Fibroblast of skin of right quadriceps (primary cell): ENCODE results near the gene DSCAM.

Source experiments
- DNase-seq: peaks from one replicate; pipeline ENCODE4 v3.0.0-alpha.2; 2013

DSCAM gene

DNA sequence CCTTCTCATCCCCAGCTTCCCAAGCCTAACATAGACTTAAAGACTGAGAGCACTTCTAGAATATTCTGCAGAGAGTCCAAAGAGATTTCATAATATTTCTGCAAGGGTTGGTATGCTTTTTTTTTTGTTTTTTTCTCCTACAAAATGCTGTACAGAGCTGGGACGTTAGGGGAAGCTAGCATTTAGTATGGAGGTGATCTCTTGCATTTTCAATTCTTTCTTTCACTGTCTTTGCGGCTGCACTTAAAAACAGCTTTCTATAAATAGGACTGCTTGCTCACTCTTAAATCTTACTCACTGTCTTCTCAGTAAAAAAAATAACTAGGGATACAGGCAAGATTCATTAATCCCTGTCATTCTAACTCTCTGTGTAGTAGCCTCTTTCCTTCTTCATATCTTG lies 7.4 kb downstream of the DSCAM start:
- peak; percentile 38 for DNase-seq

DNA sequence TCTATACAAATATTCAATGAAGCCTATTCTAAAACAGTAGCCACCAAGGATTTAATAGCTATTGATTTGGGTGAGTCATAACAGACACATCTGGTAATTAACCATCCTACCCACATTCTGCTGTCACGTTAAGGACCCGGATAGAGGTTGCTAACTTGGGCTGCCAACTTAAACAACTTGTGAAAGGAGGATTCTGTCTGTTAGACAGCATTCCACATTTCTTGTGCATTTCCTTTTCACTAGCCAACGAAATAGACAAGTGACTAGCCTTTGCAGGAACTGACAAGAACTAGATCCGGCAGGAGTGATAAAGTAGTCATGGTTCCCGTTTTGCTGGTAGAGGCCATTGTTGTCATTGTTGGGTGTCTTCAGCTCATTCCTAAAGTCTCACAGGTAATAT lies 9.5 kb downstream of the DSCAM start:
- DNase-seq: peak; percentile 73

DNA sequence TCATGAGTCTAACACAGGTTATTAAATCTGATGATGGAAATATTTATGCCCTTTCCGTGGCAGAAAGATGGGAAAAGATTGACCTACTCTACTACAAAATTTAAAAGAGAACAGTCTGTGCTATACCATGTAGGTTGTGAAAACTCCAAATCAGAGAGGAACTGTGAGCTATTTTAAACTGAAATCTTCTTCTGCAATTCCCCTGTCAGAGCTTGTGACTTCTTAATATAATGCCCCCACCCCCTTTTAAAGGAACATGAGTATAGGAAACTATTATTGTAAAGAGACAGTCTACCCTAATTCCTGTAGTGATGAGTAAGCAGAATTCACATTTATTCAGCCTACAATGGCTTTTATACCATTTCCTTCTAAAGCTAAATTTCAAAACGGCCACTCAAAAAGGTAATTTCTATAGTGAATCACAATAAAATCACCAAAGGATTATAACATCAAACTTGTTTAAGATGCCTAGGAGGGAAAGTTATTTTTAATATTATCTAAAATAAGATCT lies 11.7 kb downstream of the DSCAM start:
- no peak for DNase-seq

DNA sequence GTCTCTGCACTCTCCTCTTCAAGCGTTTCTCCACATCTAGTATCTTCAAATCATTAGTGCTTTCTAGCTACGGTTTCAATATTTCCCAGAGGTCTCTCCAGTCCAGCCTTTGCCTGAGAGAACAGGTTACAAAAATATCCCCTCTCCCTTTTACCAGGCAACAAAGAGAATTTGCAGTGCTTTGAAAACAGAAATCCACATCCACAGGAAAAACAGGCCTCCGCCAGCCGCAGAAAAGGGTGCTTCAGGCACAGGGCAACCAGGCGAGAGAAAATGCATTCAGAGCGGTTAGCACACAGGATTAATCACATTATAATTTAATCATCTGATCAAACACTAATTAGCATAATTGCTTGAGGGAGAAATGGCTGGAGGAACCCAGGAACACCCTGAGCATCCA lies 13.8 kb downstream of the DSCAM start:
- DNase-seq: no peak

DNA sequence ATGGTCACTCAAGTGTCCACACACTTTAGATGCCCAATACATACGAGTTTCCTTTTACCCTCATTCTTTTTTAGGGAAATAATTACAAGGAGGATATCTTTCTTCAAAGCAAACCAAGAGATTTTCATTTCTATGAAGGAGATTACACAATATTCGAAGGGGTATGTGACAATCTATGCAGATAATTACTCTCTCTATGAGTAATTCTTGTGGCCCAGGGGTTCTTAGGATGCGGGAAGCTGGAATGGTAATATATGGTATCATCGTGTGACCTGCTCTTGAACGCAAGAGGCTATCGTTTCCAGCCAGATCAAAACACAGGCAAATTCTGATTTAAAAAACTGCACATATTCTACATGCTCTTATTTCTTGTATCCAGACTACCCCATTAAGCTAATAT lies 14.6 kb downstream of the DSCAM start:
- DNase-seq: no peak

DNA sequence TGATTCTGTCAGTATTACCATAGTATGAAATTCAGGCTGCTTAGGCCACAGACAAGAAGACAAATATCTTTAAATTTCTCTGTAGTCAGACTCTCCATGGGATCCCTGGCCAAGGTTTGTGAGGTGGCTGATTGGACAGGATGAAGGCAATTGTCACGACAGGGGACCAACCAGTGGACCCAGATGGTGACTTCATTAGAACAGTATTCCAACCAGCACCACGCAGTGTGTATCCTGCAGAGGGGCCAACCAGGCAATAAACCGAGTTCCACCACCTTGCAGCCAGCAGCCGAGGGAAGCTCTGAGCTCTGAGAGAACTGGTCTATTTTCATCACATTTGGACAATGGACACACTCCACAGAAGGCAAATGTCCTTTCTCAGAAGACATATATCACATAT lies 16.1 kb downstream of the DSCAM start:
- DNase-seq: no peak

DNA sequence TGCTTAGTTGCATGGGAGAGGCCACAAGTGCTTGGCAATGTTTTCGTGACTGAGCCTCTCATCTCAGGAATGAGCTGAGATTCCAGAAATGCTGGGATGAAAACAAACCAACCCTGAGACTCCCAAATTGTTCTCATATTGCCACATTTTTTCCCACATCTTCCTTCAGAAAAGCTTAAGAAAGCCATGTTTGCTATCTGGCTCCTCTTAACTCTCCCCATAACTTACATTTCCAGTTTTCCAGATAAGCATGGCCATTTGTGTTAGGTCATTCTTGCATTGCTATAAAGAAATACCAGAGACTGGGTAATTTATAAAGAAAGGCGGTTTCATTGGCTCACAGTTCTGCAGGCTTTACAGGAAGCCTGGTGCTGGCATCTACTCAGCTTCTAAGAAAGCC lies 17.2 kb downstream of the DSCAM start:
- DNase-seq: no peak

DNA sequence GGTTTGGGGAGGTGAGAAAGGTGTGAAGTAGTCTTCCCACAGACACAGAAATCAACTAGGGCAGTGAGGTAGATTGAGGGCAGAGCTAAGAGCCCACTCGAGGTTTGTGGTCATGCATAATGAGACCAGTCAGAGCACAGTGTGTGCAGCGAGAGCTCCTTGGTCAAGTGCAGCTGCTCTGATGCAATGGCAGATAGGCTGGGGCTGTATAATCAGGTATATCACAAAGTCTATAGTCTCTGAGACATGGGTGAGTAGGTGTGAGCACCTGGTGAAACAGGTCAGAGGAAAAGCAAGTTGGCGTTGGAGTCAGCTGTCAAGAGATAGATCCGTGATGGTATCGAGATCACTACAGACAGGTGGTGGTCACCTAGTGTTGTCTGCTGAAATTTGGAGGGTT lies 17.6 kb downstream of the DSCAM start:
- DNase-seq: no peak

DNA sequence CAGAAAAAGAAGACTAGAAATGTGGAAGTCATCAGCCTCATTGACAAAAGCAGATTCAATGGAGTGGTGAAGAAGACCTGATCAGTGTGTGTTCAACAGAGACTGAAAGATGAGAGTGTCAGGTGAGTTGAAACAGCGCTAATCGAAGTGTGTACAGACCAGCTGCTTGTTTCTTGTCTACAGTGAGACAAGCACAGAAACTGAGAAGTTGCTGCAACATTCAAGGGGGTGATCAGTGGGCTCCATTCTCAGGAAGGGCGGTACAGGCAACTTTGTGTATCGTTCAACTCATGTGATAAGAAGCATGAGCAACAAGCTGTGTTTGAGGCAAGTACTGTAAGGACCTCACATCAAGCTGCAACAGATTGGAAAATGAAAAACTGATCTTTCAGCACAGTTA lies 19.4 kb downstream of the DSCAM start:
- no peak for DNase-seq

DNA sequence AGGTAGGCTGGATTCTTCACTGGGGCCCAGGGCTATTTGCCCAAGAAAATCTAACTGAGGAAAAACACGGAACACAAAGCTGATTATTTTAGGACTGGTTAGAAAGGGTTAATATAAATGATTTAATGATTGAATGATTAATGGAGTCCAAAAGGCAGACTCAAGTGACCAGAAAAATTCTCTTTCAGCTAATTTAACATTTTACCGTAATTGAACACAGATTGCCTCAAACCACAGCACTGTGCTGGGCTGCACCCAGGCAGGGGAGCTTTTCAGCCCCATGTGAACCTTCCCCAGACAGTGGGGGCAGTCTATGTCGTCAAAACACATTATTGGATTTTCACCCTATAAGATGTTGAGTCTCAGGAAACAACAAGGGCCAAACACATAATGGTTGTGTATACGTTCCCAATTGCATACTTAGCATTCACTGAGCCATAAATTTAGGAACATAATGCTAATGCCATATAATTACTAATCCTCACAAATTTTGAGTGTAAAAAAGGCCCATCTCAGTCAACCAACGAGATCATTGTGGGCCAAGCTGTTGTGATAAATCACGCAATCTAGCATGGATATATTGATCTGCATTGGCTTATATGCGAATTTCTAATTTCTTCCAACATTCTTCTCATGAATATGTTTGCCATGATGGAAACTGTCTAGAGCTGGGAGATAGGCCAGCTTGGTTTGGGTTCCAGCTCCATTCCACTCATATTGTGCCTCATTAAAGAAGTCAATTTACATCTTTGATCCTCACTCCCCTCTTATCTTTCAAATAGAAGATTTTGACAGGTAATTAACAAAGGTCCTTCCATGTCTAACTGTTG lies 27.7 kb downstream of the DSCAM start:
- peak; percentile 90 for DNase-seq

DNA sequence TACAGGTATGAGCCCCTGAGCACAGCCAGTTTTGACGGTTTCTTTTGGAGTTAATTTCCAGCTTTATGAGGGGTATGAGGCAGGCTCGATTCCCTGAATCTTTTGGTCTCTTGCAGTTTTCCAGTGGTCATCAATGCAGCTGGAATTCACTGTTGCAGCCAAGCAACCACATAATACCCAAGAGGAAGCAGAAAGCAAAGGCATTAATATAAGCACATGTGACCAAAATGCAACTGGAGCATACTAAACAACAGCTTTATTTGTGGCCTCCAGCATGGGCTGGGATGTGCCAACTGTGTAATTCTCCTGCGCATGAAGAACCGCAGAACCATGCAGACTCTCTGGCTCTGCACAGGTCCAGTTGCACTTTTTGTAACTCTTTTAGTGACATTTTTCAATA lies 33.0 kb downstream of the DSCAM start:
- DNase-seq: no peak

DNA sequence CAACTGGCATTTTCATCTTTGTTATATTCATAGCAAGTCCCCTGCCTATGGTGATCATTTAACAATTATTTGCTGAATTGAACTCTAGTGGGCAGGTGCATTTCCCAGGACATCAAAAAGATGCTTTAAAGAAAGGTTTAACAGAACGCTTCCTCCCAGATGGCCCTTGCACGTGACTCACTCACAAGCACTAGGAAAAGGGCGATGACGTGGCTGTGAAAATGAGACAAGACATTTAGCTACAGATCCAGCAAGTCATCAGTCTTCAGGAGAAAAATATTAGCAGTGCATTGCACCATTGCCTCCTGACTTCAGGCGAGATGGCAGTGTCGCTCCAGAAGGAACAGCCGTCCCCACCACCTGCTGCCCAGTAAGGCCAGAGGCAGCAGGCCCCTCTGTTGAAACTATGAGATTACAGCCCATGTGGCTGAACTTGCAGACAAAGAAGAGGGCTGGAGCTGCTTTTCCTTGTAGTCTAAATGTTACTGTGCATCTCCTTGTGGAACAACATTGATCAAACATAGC lies 37.2 kb downstream of the DSCAM start:
- no peak for DNase-seq

DNA sequence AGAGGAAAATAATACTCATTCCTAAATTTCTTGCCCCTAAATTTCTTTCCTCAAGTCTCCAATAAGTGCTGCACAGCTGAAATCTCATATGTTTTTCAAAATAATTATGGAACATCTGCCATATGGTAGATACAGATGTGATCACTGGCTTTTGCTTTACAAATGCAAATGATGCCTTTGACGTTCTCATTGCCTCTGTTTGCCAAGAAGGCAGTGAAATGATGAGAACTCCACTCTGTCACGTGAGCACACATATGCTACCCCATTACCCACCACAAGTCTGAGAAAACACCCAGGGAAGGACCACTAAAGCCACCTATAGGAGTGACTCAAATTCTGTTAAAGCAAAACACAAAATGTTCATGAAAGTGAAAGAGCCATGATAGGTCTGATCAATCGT lies 43.9 kb downstream of the DSCAM start:
- DNase-seq: no peak

DNA sequence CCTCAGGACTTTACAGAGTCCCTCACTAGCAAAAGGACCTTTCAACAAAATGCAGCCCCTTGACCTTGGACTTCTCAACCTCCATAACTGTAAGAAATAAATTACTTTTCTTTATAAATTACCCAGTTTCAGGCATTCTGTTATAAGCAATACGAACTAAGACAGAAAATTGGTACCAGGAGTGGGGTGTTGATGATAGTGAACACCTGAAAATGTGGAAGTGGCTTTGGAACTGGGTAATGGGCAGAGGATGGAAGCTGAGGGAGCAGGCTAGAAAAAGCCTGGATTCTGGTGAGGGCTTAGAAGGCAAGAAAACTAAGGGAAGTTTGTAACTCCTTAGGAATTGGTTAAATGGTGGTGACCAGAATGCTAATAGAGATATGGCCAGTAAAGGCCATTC lies 46.8 kb downstream of the DSCAM start:
- no peak for DNase-seq

DNA sequence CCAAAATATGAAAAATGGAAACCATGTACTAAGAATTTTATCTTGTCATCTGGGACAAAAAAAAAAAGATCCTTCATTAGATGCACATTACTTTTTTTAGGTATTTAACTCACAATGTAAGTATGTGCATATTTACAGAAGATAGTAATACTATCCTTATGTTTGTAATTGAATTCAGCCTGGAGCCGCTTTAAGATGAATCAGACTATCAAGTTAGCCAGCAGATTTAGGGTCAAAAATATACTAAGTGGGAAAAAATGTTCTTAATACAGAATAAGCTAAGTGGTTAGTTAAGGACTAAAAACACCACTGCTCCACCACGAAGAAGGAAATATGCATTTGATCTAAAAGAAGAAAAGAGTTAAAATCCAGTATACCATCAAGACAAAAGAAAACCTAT lies 49.1 kb downstream of the DSCAM start:
- DNase-seq: peak; percentile 87

DNA sequence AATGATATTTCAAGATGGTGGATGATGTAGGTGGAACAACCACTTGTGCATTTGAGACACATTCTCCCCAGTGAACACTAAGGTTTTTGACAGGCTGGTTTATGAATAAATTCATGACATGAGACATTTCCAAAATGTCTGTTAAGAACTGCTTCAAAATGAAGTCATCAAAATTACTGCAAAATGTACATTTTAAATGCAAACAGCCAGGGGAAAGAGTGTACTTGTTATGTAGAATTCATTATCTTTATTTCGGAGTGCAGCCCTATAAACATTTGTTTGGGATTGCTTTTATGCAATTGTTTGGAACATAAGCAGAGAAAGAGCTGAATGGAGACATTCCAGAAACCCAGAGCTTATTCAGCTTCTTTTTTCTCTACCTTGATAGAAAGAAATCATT lies 49.5 kb downstream of the DSCAM start:
- no peak for DNase-seq

DNA sequence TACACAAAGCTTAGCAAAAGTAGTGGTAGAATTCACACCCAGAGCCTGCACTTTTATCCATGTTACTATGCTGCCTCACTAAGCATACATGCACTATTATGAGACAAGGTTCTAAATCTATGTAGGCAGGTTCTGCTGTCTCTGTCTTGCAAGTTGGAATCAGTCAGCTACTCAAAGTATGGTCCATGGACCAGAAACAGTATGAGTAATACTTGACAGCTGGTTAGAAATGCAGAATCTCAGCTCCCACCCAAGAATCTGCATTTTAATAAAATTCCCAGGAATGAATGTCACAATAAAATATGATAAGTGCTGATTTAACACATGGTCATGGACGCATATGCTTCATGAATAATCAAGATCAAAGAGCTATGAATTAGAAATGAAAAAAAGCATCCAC lies 50.5 kb downstream of the DSCAM start:
- no peak for DNase-seq

DNA sequence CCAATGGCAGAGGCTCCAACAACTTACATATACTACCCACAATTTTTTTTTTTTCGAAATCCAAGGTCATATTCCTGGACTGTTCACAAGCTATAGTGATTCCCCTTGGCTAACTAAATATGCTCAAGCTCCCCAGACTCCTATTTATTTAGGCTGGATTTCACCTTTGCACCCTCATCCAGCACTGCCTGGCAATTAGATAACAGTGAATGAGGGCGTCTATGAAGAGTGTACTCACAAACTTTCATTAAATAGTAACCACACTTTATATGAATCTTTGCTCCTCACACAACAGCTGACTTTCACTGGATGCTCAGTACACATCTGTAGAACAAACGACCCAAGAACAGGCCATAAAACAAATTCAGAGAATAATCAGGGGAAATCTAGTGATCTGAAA lies 51.6 kb downstream of the DSCAM start:
- DNase-seq: no peak

DNA sequence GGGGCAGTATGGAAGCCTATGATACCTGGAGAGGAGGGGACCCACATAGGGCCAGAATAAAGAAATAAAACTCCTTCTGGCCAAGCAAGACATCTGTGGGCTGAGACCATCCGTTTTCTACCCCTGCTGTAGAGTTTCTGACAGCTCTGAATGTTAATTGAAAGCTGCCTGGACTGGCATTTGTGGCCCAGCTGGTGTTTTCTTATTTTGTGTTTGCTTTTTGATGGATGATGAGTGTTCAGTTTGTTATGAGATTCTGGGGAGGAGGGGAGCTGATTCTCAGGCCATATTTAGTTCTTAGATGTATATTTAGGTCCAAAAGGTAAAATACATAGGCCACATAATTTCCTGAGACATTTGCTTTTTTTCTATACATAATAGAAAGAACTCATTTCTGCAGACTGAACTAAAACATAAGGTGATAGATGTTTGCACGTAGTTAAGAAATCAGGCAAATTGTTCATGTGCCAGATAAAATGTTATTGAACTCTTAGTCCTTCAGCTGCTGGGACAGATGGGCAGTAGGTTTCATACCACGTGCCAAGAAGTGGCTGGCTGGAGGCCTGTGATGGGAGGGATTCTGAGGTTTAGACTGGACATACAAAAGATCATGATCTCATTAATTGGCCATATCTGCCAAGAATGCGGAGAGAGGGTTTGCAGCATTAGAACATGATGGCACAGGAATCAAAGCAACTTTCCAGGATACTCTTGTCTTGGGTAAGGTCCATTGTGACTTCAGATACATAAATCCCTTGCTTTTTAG lies 54.1 kb downstream of the DSCAM start:
- no peak for DNase-seq

DNA sequence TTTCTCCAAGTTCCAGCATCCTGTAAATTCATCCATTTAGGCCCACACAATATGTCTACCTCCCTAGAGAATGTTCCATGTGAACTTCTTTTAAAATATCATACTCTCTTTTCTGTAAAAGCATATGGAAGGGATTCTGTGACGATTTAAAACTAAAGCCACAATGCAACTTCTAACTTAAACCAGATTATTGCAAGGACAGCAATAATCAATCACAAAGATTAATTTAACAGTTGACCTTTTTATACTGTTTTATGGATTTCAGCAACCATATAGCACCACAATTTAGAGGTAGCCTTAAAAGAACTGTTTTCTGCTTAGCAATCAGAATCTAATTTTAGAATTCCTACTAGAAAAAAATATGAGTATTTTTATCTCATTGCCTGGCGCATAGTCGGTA lies 58.3 kb downstream of the DSCAM start:
- DNase-seq: no peak

DNA sequence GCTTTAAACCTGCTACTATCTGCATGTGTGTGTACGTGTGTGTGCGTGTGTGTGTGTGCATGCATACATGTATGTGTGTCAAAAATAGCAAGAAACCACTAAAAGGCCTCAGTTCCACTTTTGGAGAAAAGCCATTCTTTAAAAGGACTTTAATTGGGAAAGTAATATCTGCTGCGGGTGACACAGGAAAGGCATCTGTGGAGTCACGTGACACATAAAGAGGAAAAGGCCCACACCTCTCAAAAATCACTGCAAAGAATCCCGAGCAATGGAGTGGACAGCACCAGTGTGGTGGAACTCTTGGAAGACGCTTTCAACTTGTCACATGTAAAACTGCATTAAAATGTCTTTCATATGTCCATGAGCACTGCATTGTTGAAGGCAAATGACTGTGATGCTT lies 63.6 kb downstream of the DSCAM start:
- DNase-seq: no peak

DNA sequence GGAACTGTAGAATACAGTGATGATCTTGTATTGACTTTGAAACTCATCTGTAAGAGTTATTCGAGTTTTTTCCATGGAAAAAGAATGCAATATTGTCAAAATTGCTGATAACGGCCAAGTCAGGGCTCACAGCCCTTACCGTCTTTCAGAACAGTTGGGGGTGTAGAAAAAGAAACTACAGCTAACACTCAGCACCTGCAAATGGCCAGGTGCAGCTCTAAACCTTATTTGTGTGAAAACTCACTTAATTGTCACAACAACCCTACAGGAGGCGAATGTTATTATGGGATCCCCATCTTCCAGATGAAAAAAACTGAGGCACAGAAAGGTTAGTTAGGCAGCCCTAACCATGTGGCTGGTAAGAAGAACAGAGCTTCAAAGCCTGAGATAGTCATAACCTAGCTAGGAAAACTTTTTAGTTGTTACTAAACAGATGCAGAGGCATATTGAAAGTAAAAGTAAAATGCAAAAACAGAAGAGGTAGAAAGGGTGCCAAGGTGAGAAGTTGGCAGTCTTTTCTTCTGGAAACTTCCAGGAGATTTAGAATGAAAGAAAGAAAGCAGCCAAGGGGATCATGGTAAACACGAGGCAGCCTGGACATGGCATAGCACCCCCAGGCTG lies 76.4 kb downstream of the DSCAM start:
- no peak for DNase-seq

DNA sequence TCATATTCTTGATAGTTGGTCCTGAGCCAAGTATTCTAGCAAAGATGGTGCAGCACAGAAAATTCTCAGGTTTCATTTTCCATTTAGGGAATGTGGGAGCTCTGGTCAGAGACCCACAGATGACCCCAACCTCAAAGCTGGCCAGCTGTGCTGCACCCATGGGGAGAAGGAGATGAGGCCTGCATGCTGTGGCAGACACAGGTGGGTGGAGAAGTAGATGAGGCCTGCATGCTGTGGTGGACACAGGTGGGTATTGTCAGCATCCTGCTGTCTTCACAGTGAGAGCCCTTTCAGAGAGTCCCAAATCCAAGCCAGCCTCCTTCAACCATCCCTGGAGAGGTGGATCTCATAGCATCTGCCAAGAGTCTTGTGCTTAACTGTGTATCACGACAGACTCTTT lies 77.7 kb downstream of the DSCAM start:
- DNase-seq: no peak

DNA sequence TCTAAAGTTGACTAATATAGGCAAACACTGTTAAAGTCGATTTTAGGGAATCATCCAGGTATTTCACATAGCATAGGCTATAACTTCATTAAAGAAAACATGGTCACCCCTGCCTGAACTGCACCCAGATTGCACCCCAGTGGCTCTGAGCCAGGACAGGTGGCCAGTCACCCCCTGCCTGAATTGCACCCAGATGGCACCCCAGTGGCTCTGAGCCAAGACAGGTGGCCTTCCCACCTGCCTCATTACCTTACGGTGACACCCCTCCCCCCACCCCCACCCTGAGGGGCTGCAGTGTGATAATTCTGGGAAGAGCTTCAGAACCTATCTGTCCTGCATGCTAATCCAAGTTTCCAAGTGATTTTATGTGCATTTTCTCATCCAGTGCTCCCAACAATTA lies 78.9 kb downstream of the DSCAM start:
- DNase-seq: no peak
